HG02763 (cell line): ENCODE results near the gene OST4.
A peak's percentile ranks its signal among the peaks of the same experiment; 100 is the strongest.

Source experiments
- ATAC-seq: cut with Tn5 transposase; IDR thresholded peaks from one replicate; pipeline ENCODE4 v1.9.1; 2021; ENCODE audit warnings: mild to moderate bottlenecking, moderate library complexity; ENCODE audit not compliant: unreplicated experiment

OST4 gene

DNA sequence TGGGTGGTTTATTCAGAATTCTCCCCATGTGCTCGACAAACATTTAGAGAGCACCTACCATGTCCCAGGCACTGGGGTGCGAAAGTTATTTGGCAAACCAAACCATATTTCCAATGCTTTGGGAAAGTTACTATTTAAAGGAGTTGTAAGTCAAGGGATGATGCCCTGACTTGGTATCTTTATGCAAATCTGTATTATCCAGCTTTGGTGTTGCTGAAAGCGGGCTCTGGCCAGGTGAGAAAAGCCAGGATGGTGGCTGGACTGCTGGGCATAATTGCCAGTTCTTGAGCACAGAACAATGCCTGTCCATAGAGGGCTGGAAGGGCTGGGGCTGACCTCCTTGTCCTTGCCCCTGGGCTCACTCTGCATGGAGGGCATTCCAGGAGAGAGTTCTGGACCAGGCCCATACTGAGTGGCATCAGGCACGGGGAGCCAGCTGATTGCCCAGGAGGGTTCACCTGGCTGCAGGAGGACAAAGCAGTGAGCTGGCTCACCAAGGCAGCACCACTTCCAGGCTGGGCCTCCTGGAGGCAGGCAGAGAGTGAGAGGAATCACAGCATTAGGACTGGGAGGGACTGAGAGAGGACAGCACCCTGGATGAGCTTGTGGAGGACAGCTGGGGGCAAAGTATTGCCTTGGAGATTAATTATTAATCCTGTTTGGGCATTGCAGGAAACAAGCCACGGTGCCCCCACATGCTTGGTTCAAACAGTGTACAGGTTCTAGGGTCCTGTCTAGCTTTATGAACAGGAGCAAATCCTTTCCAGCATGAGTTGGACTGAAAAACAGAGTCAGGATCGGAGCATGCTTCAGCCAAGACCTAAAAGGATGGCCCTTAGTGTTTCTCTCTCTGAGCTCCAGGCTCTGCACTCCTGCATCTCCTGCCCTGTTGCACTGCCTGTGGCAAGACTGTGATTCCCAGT is 22.2 kb upstream of the OST4 start:
- ATAC-seq, result no peak

DNA sequence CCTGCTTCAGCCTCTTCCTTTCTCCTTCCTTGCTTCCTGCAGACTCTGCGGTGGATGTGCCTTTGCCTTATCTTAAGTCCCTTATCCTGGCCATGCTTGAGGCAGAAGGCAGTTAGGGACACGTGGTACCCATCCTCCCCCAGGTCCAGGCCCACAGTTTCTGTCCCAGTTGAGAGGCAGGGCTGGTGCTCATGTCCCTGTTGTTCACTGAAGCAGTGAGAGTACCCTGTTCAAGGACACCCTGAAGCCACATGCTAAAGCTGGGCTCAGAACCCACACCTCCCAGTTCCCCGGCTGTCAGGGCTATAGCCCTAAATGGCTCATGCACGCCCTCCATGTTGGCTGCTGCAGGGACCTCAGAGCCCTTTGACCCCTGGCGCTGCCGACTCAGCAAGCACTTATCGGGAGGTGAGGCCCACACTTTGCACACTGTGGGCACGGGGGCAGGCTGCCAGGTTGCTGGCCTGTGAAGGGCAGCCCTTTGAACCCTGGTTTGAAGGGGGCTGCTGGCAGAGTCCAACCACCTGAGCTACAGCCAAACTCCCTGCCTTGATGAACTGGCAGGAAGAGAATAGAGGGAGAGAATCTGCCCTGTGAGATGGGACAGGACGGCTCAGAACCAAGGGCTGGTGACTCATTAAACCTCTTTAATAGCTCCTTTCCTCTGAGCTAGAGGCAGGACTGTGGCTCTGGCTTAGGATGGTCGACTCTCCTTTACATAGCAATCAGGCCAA is 21.4 kb upstream of the OST4 start:
- ATAC-seq, result no peak

DNA sequence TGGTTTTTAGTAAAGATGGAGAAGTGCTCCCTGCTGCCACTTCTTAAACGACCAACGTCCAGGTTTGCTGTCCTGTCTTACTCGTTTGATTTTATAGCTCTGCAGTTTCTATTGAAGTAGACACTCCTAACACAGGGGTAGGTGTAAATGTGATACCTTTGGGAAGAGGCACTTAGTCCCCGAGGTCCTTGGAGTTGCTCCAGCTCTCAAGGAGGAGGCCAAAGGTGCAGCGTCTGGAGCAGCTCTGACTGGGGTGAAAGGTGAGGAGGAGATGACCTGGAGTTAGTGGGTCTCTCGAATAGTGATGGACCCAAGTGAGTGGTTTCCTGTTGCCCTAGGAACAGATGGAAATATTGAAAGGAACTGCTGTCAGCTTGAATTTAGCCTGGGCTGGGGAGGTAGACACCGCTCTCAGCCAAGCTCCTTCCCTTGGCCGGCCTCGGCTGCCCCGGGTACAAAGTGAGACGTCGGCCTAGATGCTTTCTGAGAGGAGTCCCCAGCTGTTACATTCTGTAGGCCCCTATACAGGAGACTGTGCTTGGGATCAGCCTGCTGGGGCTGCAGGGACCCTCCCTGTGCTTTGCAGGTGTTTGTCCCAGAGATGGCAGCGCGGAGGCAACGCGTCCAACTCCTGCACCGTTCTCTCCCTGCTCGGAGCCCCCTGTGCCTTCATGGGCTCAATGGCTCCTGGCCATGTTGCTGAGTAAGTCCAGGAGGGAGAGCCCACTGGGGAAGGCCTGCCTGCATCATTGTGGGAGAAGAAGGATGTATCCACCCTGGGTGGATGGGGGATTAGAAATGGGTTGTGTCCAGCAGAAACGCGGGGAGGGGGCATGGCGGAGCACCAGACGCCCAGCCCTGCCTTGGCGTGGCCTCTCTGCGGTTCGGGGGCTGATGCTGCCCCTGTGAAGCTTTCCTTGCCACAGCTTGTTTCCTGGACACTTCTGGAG is 20.6 kb upstream of the OST4 start:
- no peak for ATAC-seq

DNA sequence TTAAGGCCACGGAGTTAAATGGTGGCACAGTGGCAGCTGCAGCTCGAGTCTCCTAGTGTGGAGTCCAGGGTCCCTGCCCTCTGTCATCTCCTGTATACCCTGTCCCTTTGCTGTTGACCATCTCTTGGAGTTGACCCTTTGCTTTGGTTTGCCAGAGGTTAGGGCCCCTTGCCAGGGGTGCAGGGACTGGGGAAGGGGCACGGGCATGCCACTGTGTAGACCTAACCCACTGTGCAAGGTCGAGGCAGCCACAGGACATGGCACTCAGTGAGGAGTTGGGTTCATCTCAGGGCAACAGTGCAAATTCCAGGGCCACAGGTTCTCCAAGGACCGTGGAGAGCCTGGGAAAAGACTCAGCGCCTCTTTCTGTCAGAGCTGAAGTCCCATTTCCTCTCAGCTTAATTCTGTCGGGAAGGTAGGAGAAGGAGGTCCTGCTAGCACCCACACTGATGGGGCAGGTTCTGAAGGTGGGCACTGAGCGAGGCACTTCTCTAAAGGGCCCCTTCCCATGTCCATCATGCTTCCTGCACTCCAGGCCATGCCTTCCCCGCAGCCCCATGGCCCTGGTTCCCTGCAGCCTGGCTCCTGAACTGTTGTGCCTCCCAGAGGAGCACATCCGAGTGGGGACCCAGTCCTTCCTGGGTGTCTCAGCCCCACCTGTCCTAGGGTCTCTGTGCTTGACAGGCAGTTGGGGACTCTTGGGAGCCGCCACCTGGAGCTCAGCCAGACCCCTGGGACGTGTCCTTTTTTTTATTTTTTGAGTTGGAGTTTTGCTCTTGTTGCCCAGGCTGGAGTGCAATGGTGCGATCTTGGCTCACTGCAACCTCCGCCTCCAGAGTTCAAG is 17.9 kb upstream of the OST4 start:
- ATAC-seq, result no peak

DNA sequence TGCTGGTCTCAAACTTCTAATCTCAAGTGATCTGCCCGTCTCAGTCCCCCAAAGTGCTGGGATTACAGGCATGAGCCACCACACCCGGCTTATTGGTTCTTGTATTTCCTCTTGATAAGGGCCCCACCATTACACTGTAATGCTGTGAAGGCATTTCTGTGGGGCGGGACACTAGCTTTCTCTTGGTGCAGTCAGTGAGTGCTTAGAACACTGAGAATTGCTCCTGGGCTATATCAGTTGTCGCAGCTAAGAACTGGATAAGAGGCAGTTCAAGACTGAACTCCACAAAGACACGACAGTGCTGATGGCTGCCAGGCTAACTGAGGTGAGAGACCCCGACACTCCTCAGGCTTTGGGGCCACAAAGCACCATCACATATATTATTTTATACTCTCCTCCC is 17.2 kb upstream of the OST4 start:
- ATAC-seq, result no peak

DNA sequence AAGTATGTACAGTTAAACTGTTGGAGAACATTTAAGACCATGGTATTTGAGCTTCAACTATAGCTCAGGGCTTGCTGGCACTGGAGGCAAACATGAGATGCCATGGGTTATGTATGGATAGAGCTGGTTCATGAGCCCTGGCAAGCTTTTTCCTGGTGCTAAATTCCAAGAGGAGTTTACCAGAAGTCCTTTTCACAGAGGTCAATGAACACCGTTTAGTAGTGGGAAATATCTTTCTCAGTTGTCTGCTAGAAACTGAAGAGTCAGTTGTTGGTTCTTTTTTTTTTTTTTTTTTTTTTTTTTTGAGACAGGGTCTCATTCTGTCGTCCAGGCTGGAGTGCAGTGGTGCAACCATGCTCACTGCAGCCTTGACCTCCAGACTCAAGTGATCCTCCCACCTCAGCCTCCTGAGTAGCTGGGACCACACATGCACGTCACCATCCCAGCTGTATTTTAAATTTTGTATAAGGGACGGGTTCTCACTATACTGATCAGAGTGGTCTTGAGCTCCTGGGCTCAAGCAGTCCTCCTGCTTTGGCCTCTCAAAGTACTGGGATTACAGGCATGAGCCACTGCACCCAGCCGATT is 16.5 kb upstream of the OST4 start:
- ATAC-seq, result no peak

- peak; percentile 8 for ATAC-seq
Observed at GRCh38 chr2:27086724-27087593, 15.5 kb upstream of the OST4 start, which contains the start of gene KHK. KHK (plus strand) TSS chr2:27086772; CDS start chr2:27087260, 488 bp downstream.

- ATAC-seq, result peak; percentile 73
Observed at GRCh38 chr2:27086090-27086723, 14.8 kb upstream of the OST4 start.

DNA sequence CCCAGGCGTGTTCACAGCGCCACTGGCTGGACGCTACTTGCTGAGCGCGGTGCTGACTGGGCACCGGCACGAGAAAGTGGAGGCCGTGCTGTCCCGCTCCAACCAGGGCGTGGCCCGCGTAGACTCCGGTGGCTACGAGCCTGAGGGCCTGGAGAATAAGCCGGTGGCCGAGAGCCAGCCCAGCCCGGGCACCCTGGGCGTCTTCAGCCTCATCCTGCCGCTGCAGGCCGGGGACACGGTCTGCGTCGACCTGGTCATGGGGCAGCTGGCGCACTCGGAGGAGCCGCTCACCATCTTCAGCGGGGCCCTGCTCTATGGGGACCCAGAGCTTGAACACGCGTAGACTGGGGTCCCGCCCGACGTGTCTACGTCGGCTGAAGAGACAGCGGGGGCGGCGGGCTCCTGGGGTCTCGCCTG is 14.2 kb upstream of the OST4 start:
- ATAC-seq, result peak; percentile 6

DNA sequence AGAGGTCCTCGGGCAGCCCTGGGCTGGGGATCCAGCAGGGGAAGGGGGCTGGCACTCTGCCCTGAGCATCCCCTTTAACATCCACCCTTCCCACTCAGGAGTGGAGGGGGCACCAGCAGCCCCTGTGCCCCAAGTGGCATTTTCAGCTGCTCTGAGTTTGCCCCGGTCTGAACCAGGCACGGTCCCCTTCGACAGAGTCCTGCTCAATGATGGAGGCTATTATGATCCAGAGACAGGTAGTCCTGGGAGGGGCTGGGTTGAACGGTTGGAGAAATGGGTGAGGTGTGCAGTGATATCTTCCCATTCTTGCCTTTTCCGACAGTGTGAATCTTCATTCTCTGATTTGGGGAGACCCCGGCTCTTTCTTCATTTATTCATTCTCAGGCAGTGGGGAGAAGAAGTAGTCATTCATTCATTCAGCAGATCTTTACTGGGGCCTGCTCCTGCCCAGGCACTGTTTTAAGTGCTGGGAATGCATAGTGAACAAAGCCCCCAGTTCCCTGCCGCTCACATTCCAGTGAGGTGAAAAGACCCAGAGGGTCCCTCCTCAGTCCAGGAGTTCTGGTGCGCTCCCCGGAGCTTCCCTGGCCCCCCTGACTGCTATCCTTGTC is 13.7 kb upstream of the OST4 start:
- no peak for ATAC-seq

DNA sequence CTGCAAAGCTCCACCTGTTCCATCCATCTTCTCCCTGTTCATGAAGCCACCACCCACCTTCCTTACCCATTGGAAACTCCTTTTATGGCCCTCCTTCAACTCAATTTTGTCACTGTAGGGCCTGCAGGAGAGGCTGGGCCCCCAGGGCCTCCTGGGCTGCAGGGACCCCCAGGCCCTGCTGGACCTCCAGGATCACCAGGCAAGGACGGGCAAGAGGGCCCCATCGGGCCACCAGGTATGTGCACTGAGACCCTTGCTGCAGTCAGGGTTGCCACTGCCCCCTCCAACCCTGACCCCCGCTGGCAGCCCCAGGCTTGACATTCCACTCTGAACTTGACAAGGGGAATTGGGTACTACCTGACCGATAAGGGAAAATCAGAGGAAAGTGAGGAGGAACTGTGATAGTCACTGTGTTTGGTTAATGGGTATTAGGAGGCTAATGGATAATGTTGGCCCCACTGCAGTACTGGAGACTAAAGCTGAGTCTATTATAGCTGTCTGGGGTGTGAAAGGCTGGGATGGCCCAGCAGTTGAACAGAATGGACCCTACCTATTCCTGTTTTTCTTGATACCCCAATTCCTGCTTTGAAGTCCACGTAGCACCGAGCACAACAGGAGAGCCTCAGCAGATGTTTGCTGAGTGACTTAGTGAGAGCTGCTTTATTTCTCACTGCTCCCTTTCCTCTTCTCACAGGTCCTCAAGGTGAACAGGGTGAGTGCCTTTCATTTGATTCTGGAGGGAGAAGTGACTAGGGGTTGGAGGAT is 13.0 kb upstream of the OST4 start:
- no peak for ATAC-seq

DNA sequence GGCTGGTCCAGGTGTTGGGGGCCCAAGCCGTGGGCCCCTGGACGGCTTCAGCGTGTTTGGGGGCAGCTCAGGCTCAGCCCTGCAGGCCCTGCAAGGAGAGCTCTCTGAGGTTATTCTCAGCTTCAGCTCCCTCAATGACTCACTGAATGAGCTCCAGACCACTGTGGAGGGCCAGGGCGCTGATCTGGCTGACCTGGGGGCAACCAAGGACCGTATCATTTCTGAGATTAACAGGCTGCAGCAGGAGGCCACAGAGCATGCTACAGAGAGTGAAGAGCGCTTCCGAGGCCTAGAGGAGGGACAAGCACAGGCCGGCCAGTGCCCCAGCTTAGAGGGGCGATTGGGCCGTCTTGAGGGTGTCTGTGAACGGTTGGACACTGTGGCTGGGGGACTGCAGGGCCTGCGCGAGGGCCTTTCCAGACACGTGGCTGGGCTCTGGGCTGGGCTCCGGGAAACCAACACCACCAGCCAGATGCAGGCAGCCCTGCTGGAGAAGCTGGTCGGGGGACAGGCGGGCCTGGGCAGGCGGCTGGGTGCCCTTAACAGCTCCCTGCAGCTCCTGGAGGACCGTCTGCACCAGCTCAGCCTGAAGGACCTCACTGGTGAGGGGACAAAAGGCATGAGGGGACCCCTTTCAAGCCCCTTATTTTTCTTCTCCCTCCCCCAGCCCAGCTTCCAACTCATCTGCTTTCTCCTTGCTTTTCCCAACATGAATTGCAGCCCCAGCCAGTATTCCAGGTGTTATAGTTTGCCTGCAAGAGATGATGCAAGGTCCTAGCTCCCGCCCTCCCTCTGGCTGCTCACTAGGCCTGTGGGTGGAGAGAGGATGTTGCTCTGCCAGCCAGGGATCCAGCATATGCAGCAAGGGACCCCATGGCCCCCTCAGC is 12.2 kb upstream of the OST4 start:
- ATAC-seq, result no peak

GRCh38 chr2:27082773-27083409 is 11.4 kb upstream of the OST4 start:
- ATAC-seq, result no peak

DNA sequence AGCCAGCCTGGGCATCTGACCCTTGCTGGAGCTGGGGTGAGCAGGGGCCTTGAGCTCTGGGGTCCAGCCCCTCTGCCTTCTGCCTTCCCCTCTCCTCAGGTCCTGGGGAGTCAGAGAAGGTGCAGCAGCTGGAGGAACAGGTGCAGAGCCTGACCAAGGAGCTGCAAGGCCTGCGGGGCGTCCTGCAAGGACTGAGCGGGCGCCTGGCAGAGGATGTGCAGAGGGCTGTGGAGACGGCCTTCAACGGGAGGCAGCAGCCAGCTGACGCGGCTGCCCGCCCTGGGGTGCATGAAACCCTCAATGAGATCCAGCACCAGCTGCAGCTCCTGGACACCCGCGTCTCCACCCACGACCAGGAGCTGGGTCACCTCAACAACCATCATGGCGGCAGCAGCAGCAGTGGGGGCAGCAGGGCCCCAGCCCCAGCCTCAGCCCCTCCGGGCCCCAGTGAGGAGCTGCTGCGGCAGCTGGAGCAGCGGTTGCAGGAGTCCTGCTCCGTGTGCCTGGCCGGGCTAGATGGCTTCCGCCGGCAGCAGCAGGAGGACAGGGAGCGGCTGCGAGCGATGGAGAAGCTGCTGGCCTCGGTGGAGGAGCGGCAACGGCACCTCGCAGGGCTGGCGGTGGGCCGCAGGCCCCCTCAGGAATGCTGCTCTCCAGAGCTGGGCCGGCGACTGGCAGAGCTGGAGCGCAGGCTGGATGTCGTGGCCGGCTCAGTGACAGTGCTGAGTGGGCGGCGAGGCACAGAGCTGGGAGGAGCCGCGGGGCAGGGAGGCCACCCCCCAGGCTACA is 10.7 kb upstream of the OST4 start:
- no peak for ATAC-seq

GRCh38 chr2:27080603-27080936 is 9.1 kb upstream of the OST4 start:
- no peak for ATAC-seq
